AG08395 (cell line): Measurements from ENCODE around the gene MAPT.

Experiments used
- DNase-seq: peaks from one replicate; pipeline ENCODE4 v3.0.0; 2012; ENCODE audit warnings: mixed read lengths, low spot score

MAPT gene

GRCh38 chr17:46028981-46029565 lies 134.7 kb downstream of the MAPT start:
- no peak for DNase-seq

DNA sequence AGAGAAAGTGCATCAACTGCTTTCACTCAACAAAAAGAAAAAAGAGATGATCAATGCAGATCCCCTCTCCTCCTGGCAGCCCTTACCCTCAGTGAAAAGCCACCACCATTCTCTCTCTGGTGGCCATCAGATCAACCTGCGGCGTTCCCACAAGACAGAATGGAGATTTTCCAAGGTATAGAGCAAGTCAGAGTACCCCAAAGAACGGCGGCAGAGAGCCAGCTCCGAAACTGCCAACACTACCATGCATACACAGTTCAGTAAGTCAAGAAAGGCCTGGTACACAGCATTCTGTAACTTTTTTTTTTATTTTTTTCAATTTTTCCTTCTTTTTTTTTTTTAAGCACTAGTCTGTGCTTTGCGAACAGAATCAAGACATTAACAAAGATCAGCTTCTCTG lies 135.3 kb downstream of the MAPT start:
- no peak for DNase-seq

DNA sequence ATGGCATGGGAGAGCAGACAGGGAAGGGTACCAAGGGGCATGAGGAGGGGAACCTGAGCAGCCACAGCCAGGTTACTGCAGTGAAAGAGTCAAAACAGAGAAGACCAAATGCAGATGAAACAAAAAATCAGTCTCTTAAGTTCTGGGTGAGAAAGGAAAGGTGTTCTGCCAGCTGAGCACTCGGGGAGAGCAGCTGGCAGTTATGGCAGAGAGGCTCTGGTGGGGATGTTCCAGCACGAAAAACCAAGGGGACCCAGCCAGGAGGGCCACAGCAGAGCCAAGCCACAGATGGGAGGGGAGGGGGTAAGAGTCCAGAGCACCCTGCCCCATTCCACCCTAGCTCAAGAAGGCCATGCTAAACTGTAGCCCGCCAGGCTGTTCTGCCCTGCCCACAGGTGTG lies 136.4 kb downstream of the MAPT start:
- DNase-seq, result no peak

DNA sequence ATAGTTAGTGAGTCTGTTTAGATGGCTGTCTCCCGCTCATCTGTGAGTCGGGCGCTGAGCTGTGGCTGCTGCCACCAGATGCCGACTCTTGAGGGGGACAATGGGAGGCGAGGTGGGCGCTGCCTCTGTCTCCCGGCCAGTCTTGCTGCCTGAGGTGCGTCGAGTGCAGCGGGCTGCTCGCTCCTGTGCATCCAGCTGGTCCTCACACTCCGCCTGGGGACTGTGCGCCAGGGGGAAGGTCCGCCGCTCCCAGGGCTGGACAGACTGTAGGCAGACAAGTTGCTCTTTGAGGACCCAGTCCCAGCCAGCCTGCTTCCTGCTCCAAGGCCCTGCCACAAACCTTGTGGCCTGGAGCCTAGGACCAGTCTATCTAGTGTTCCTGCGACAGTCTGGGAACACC lies 137.1 kb downstream of the MAPT start:
- DNase-seq, result no peak

GRCh38 chr17:46031920-46032319 lies 137.6 kb downstream of the MAPT start:
- no peak for DNase-seq

GRCh38 chr17:46032909-46033308 lies 138.6 kb downstream of the MAPT start:
- no peak for DNase-seq

DNA sequence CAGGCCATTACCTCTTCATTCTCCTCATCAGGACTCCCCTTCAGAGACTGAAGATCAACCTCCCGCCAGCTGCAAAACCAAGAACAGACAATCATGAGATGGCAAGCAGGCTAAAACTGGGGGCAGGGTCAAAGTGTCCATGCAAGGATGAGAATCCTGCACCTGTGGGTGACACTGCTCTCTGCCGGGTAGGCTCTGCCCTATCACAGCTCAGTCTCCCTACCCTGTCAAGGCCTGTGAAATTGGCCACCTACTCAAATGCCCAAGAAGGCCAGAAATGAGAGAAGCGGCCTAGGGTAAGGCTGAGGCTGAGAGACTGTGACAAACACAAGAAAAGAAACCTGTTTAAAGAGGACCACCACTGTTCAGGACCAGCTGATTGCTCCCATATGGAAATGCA lies 139.0 kb downstream of the MAPT start:
- no peak for DNase-seq

- no peak for DNase-seq
Measured at GRCh38 chr17:46035112-46035818, 140.9 kb downstream of the MAPT start.

DNA sequence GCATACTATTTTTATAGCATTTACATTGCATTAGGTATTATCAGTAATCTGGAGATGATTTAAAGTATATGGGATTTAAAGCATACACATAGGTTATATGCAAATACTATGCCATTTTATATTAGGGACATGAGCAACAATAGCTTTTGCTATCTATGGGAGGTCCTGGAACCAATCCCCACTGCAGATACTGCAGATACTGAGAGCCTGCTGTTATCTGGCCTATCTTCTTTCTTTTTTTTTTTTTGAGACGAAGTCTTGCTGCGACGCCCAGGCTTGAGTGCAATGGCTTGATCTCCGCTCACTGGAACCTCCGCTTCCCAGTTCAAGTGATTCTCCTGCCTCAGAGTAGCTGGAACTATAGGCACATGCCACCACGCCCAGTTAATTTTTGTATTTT lies 142.1 kb downstream of the MAPT start:
- no peak for DNase-seq

- DNase-seq, result no peak
Measured at GRCh38 chr17:46037722-46038255, 143.4 kb downstream of the MAPT start.

DNA sequence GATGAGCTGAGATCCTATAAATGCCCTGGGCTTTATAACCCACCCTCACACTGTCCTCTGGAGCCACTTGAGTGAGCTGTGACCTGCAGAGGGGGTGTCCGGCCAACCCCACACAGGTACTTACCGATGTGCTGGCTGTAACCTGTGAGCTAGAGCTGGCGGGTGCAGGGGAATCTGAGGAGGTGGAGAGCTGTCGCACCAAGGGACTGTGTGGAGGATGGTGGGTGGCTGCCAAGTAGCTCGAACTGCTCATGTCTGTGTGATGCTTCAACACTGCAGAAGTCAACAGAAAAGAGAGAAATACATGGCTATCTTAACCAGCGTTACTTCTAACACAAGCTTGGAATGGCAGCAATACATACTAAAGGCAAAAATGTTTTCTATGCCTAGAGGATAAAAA lies 144.1 kb downstream of the MAPT start:
- no peak for DNase-seq

GRCh38 chr17:46038937-46039336 lies 144.6 kb downstream of the MAPT start:
- DNase-seq, result no peak

- no peak for DNase-seq
Measured at GRCh38 chr17:46039592-46040186, 145.3 kb downstream of the MAPT start.

DNA sequence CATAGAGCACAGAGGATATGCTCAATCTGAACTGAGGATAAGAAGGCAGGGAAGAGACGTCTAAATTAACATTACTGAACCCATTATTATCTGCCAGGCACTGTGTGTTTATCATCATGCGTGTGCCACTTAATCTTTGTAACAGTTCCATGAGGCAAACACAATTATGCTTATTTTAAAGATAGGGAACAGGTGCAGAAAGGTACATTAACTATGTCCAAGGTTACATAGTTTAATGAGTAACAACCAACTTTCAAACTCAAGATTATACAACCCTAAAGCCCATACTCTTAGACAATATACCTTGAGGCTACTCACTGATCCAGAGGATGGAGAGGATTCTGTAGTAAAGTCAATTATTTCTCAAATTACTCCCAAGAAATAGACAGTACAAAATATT lies 147.9 kb downstream of the MAPT start:
- no peak for DNase-seq

DNA sequence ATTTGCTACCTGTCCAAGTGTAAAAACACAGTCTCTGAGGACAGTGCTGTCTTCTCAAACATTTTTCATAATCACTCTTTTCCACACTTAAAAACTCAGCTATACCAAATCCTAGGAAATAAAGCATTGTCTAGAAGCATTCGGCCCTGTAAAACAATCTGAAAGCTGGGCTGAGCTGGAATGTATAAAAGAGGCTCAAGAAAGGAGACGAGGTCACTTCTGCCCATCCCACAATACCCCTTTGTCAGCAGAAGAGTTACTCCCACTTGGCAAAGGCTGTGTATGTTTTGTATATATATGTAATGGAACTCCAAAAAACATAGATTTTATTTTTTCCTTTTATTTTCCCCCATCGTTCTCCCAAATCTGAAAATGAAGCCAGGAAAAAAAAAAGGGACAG lies 148.6 kb downstream of the MAPT start:
- no peak for DNase-seq

DNA sequence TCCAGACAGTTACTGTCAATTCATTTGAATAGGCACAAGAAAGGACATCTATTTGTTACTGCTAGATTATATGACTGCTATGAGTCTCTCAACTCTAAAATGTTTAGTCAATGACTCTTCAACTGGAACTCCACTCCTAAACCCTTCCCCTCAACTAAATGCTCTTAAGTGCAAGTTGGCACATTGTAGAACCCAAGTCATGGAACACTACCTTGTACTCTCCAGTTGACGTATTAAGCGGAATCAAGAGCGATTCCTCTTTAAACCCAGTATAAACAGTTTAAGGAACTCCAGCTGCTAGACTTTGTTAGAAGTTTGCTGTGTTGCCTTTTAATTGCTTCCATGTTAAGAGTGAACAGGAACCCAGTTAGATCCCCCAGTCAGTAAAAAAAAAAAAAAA lies 149.3 kb downstream of the MAPT start:
- DNase-seq, result no peak

DNA sequence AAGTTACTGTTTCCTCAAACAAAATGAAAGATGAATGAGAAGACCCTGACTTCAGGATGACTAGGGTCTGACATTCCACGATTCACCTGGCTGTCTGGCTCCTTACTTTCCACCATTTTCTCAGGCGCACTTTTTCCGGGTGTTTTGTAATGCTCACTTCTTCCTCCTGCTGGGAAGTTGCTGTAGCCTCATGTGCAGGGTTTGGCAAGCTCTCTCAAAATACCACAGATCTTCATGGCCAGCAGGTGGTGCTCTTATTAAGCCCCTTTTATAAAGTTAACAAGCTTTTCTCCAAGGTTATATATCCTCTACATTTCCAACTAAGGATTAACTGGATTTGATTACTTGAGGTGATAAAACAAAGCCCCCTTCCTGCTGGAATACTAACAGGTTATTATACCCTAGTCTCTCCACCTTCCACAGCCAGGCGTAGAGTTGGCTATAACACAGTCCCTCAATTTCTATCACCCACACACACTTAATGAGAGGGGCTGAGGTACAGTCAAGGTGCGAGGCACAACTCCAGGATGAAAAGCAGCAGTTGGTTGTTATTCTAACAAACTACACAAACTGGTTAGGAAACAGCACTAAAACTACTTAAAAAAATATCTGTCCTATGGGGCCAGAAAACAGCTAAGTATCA lies 150.1 kb downstream of the MAPT start:
- DNase-seq, result peak; percentile 87

- DNase-seq, result no peak
Measured at GRCh38 chr17:46044989-46045388, 150.6 kb downstream of the MAPT start.

GRCh38 chr17:46045639-46046038 lies 151.3 kb downstream of the MAPT start:
- no peak for DNase-seq

DNA sequence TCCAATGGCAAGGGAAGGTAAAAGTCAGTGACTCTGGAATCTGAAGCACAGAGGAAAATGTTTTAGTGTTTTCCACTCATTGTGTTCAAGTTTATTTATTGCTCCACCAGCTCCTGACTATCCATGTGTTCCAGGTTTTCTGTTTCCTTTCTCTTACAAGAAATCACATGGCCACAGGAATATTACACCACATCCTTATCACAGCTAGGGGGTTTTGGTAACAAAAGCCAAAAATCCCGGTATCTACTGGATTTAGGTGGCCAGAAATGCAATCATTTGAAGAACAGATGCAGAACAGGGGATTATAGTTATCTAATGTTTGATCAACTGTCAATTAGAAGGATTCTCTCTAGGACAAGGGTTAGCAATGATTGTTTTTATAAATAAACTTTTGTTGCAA lies 152.6 kb downstream of the MAPT start:
- no peak for DNase-seq

GRCh38 chr17:46047398-46047797 lies 153.0 kb downstream of the MAPT start:
- no peak for DNase-seq

DNA sequence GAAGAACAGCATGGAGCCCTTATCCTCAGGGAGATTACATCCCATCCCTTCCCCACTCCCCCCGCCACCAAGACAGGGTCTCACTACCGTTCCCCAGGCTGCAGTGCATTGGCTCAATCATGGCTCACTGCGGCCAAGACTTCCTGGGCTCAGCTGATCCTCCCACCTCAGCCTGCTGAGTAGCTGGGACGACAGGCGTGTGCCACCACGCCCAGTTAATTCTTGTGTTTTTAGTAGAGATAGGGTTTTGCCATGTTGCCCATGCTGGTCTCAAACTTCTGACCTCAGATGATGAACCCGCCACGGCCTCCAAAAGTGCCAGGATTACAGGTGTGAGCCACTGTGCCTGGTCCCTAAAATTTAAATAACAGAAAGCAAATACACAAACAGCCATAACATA lies 153.5 kb downstream of the MAPT start:
- no peak for DNase-seq

DNA sequence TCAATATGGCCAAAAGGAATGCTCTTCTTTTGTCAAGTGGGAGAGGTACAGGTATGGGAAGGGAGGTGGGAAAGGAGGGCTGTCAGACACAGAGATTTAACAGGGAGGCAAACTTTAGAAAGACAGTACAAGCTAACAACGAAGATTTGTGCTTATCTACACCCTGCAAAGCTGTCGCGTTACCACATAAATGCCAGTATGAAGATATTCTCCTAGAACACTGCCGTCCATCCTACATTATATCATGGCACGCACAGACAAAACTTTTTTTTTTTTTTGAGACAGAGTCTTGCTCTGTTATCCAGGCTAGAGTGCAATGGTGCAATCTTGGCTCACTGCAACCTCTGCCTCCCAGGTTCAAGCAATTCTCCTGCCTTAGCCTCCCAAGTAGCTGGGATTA lies 155.3 kb downstream of the MAPT start:
- DNase-seq, result no peak
